Duodenal mucosa (tissue), 2 donors: ENCODE results near the gene SH2D4B.
A peak's percentile ranks its signal among the peaks of the same experiment; 100 is the strongest.

ENCODE experiments used
- H3K27ac ChIP-seq: one replicate; pipeline ENCODE4 v1.7.0; 2013; ENCODE audit warnings: low read depth, low read length
- H3K27me3 ChIP-seq, 2 donors: one replicate each; pipeline ENCODE4 v1.7.0; 2013; ENCODE audit warnings: low read length in 2 of 2, control low read depth in 1 of 2; ENCODE audit not compliant: insufficient read depth in 2 of 2, control insufficient read depth in 1 of 2
- H3K36me3 ChIP-seq, 2 donors: one replicate each; pipeline ENCODE4 v1.7.0; 2013; ENCODE audit warnings: low read length in 2 of 2, control low read depth in 1 of 2; ENCODE audit not compliant: insufficient read depth in 2 of 2, control insufficient read depth in 1 of 2
- H3K4me1 ChIP-seq, 2 donors: one replicate each; pipeline ENCODE4 v1.7.0; 2013; ENCODE audit warnings: low read length in 2 of 2, control low read depth in 1 of 2; ENCODE audit not compliant: insufficient read depth in 2 of 2, control insufficient read depth in 1 of 2
- H3K4me3 ChIP-seq, 2 donors: one replicate each; pipeline ENCODE4 v1.7.0; 2013; ENCODE audit warnings: low read length in 2 of 2, low read depth in 1 of 2
- H3K9ac ChIP-seq, 2 donors: one replicate each; pipeline ENCODE4 v1.7.0; 2013; ENCODE audit warnings: low read length in 2 of 2, low read depth in 1 of 2
- H3K9me3 ChIP-seq, 2 donors: one replicate each; pipeline ENCODE4 v1.7.0; 2013; ENCODE audit warnings: low read length in 2 of 2, control low read depth in 1 of 2; ENCODE audit not compliant: control insufficient read depth in 1 of 2

Gene SH2D4B

GRCh38 chr10:80498078-80498832, 39.4 kb upstream of the SH2D4B start:
- peaks cover 0 to 15% of the 10 kb centered on the region in 2 donors for H3K36me3 ChIP-seq
- H3K9me3 ChIP-seq = no peaks in the 10 kb centered on the region
- H3K9ac ChIP-seq = no peak overlapping the region
- H3K27ac ChIP-seq = peak overlapping the region; percentile 23
- H3K27me3 ChIP-seq = no peaks in the 10 kb centered on the region
- peaks cover 70 to 71% of the 10 kb centered on the region in 2 donors for H3K4me1 ChIP-seq
- peak overlapping the region in 1 of 2 donors; percentile 11 for H3K4me3 ChIP-seq

- Histone ChIP-seq H3K4me3 (peak overlapping the region in 1 of 2 donors; percentile 11), H3K9me3 (no peaks in the 10 kb centered on the region), H3K27ac (peak overlapping the region; percentile 36), H3K4me1 (peaks cover 71 to 72% of the 10 kb centered on the region in 2 donors), H3K9ac (peak overlapping the region in 1 of 2 donors; percentile 7), H3K27me3 (no peaks in the 10 kb centered on the region), H3K36me3 (peaks cover 0 to 15% of the 10 kb centered on the region in 2 donors)
These were observed 38.6 kb upstream of the SH2D4B start for GRCh38 chr10:80498833-80499741.

GRCh38 chr10:80500572-80501380, 36.9 kb upstream of the SH2D4B start:
- H3K4me3 ChIP-seq = no peak overlapping the region
- H3K27me3 ChIP-seq = no peaks in the 10 kb centered on the region
- H3K36me3 ChIP-seq = peaks cover 0 to 9% of the 10 kb centered on the region in 2 donors
- H3K9ac ChIP-seq = no peak overlapping the region
- H3K4me1 ChIP-seq = peaks cover 73 to 77% of the 10 kb centered on the region in 2 donors
- H3K27ac ChIP-seq = no peak overlapping the region
- no peaks in the 10 kb centered on the region for H3K9me3 ChIP-seq

- no peak overlapping the region for H3K9ac ChIP-seq
- H3K27me3 ChIP-seq = no peaks in the 10 kb centered on the region
- peaks cover 74 to 79% of the 10 kb centered on the region in 2 donors for H3K4me1 ChIP-seq
- H3K9me3 ChIP-seq = no peaks in the 10 kb centered on the region
- H3K4me3 ChIP-seq = no peak overlapping the region
- peaks cover 0 to 9% of the 10 kb centered on the region in 2 donors for H3K36me3 ChIP-seq
- H3K27ac ChIP-seq = no peak overlapping the region
These were observed 36.3 kb upstream of the SH2D4B start for GRCh38 chr10:80501381-80501912.

DNA sequence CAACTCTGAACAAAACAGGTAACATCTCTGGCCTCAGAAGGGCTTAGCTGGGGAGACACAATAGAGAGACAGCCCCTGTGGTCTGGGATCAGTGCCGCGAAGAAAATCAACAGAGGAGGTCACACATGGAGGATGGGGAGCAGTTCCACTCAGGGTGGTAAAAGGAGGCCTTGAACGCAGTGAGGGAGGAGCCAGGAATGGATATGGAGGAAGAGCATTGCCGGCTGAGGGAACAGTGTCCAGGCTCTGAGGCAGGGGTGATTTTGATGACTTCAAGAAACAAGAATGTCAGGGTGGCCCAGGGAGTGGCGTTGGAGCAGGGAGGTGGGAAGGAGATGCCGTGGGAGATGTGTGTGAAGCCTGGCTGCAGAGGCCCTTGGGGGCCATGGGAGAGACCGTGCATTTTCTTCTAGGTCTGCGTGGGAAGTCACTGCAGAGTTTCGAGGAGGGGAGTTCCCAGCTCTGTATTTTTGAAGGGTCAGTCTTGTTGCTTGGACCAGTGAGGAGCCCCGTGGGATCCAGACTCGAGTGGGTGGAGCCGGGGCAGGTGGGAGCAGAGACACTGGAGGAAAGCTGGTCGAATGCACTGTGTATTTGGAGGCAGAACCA, 35.7 kb upstream of the SH2D4B start:
- Histone ChIP-seq H3K36me3 (peaks cover 5 to 14% of the 10 kb centered on the region in 2 donors), H3K27me3 (no peaks in the 10 kb centered on the region), H3K4me3 (no peak overlapping the region), H3K9ac (no peak overlapping the region), H3K4me1 (peaks cover 71 to 77% of the 10 kb centered on the region in 2 donors), H3K9me3 (no peaks in the 10 kb centered on the region), H3K27ac (no peak overlapping the region)

GRCh38 chr10:80502621-80503583, 34.8 kb upstream of the SH2D4B start:
- peaks cover 62 to 68% of the 10 kb centered on the region in 2 donors for H3K4me1 ChIP-seq
- peaks cover 12 to 19% of the 10 kb centered on the region in 2 donors for H3K36me3 ChIP-seq
- no peak overlapping the region for H3K27ac ChIP-seq
- no peak overlapping the region for H3K9ac ChIP-seq
- H3K4me3 ChIP-seq = no peak overlapping the region
- H3K27me3 ChIP-seq = no peaks in the 10 kb centered on the region
- H3K9me3 ChIP-seq = no peaks in the 10 kb centered on the region

DNA sequence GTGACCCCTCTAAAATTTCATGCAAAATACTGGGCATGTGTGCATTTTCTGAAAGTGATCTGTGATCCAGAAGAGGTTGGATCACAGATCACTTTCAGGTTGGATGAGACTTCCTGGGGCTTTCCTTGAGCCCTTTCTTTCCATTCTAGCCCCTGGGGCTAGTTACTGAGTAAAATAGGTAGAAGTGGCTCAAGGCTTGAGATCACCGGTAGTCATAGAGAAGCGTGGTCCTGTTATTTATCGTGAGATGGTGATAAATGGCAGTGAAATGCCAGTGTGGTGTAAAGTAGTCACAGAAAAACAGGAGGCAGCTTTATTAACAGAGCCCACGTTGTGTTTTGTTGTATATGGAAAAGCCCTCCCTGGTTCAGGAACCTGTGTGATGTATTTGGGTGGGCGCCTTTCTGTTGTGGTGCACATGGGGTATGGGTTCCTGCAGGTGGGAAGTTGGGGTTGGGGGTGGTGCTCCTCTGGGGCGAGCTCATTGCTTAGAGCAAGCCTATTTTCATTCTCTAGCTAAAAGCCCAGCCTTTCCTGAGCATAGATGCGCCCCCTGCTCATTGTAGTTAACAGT, 34.0 kb upstream of the SH2D4B start:
- no peaks in the 10 kb centered on the region for H3K27me3 ChIP-seq
- H3K4me3 ChIP-seq = no peak overlapping the region
- peaks cover 56 to 61% of the 10 kb centered on the region in 2 donors for H3K4me1 ChIP-seq
- H3K36me3 ChIP-seq = peaks cover 15 to 24% of the 10 kb centered on the region in 2 donors
- no peak overlapping the region for H3K9ac ChIP-seq
- H3K27ac ChIP-seq = peak overlapping the region; percentile 47
- H3K9me3 ChIP-seq = no peaks in the 10 kb centered on the region

DNA sequence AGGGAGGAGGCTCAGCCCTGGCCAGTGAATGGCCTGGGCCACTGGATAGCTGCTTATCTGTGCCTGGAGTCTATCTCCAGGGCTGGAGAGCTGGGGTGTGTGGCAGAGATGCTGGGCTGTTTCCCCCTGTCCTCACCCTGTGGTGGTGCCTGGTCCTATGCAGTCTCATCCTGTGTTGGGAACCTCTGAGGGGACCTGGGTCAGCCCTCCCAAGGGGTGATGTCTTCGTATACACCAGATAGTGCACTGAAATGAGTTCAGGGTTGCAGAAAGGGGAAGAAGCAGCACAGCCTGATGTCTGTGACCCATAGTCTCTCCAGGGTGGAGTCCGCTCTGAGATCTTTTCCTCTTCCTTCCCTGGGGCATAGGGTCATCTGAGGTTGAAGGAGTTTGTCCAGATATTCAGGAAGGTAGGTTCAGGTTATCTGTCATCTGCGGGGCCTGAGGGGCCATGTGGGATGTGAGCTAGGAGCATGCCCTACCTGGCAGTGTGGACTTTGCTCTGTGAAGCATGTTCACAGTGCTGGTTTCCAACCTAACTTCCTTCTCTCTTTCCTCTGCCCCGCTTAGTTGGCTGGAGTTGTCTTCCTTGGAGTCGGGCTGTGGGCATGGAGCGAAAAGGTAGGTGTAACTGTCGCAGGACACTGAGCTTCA, 33.4 kb upstream of the SH2D4B start:
- Histone ChIP-seq H3K4me1 (peaks cover 50 to 55% of the 10 kb centered on the region in 2 donors), H3K9me3 (no peaks in the 10 kb centered on the region), H3K9ac (peak overlapping the region in 1 of 2 donors; percentile 24), H3K36me3 (peaks cover 20 to 30% of the 10 kb centered on the region in 2 donors), H3K27me3 (no peaks in the 10 kb centered on the region), H3K27ac (peak overlapping the region; percentile 47), H3K4me3 (peak overlapping the region in 1 of 2 donors; percentile 10)
